AG04450 (cell line): ENCODE measurements around the gene MLXIPL. TPM values are rescaled to one million over a fixed set of nuclear protein-coding genes. Genes with fewer than 3 reads are reported as not detected.
"Not testable (repeated sequence)": the region's sequence is repeated elsewhere in the genome, so short reads cannot be mapped to it uniquely, and the experiment has no call there.

ENCODE experiments used
- CTCF ChIA-PET: fragments of 300-600, 350-600 bp; formaldehyde crosslinking; extraction: SDS; loops from one replicate; lab custom pipeline; 2022; ENCODE audit warnings: antibody characterized with exemption, inconsistent platforms; lab: Charles Lee
- POLR2A ChIA-PET: fragments of 350-600 bp; formaldehyde crosslinking; extraction: SDS; loops from one replicate; lab custom pipeline; 2021; ENCODE audit warnings: antibody characterized with exemption, inconsistent platforms; lab: Yijun Ruan, JAX
- DNase-seq: peaks from one replicate; pipeline ENCODE4 v3.0.0-alpha.2; 2011; ENCODE audit warnings: low read depth, low spot score
- H3K27ac ChIP-seq: one replicate; pipeline ENCODE4 v1.5.1; 2012; ENCODE audit warnings: low read depth, low read length, control low read depth
- H3K27me3 ChIP-seq: one replicate; pipeline ENCODE4 v1.6.0; 2012; ENCODE audit warnings: low read length; ENCODE audit not compliant: control insufficient read depth, insufficient read depth
- H3K4me3 ChIP-seq: 2 replicates; pipeline ENCODE4 v1.5.1; 2011; ENCODE audit warnings: mild to moderate bottlenecking, low read depth, low read length, control low read depth
- H3K9me3 ChIP-seq: 2 replicates; pipeline ENCODE4 v1.5.1; 2012; ENCODE audit warnings: low read length; ENCODE audit not compliant: control insufficient read depth, insufficient read depth
- polyA plus RNA-seq: library from polyadenylated mRNA; depleted of rRNA; stranded (reverse); fragments of >200 nt; gene quantifications from 2 replicates; pipeline ENCODE4 v1.2.3, GENCODE V29; 2011
- TF ChIP-seq, protein P1 (sequence below): IDR thresholded peaks from 2 replicates; pipeline ENCODE4 v1.5.1; 2011; ENCODE audit warnings: low read depth, low read length, control low read depth, inconsistent platforms

MLXIPL gene
- polyA plus RNA-seq, 1 experiment: not detected

DNA sequence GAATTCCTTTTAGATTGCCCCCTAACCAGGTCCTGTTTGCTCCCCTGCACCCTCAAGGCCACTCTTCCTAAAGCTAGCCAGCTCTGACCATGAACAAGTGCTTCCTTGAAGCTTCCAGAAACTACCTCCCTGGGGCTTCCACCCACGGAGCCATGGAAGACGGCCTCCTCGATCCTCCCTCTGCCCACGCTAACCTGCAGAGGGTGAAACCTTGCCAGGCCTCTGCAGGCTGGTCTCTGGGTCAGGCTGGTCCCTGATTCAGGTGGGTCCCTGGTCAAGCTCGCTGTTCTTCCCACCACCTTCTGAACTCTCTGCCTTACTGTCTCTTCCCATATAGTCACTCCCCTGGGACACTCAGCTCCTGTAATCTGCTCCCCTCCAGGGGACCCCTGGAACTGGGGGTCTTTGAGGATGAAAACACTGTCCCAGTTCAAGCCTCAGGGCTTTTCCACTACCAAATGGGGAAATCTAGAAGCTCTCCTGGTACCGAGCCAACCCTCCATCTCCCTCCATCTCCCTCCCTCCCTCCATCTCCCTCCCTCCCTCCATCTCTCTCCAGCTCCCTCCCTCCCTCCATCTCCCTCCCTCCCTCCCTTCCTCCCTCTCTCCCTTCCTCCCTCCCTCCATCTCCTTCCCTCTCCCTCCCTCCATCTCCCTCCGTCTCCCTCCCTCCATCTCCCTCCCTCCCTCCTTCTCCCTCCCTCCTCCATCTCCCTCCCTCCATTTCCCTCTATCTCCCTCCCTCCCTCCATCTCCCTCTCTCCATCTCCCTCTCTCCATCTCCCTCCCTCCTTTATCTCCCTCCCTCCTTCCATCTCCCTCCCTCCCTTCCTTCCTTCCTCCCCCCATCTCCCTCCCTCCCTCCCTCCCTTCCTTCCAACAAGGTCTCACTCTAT is 2.9 kb downstream of the MLXIPL start:
- Histone ChIP-seq H3K27me3 (peaks cover 42% of the 10 kb centered on the region), H3K9me3 (no peaks in the 10 kb centered on the region), H3K27ac (no peak overlapping the region), H3K4me3 (no peak overlapping the region)
- no peak for DNase-seq
- POLR2A ChIA-PET: interaction anchor here (0.6 kb wide), 1 partner anchor 213 kb away, joined by 3 read pairs; no protein-coding TSS in a partner anchor
- TF ChIP-seq, protein P1, sequence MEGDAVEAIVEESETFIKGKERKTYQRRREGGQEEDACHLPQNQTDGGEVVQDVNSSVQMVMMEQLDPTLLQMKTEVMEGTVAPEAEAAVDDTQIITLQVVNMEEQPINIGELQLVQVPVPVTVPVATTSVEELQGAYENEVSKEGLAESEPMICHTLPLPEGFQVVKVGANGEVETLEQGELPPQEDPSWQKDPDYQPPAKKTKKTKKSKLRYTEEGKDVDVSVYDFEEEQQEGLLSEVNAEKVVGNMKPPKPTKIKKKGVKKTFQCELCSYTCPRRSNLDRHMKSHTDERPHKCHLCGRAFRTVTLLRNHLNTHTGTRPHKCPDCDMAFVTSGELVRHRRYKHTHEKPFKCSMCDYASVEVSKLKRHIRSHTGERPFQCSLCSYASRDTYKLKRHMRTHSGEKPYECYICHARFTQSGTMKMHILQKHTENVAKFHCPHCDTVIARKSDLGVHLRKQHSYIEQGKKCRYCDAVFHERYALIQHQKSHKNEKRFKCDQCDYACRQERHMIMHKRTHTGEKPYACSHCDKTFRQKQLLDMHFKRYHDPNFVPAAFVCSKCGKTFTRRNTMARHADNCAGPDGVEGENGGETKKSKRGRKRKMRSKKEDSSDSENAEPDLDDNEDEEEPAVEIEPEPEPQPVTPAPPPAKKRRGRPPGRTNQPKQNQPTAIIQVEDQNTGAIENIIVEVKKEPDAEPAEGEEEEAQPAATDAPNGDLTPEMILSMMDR: no peak
- CTCF ChIA-PET: interaction anchor here (1.6 to 7.0 kb wide), 2 partner anchors 14 to 104 kb away, joined by 4 to 50 read pairs; no protein-coding TSS in a partner anchor

DNA sequence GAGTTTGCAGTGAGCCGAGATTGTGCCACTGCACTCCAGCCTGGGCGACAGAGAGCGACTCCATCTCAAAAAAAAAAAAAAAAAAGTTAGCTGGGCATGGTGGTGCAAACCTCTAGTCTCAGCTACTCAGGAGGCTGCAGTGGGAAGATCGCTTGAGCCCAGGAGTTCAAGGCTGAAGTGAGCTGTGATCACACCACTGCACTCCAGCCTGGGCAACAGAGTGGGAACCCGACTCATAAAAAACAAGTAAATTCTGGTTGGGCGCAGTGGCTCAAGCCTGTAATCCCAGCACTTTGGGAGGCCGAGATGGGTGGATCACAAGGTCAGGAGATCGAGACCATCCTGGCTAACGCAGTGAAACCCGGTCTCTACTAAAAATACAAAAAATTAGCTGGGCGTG is 4.9 kb downstream of the MLXIPL start:
- H3K9me3 ChIP-seq, DNase-seq, H3K27ac ChIP-seq, POLR2A ChIA-PET, H3K4me3 ChIP-seq: not testable (repeated sequence)
- CTCF ChIA-PET: interaction anchor here (1.3 to 7.0 kb wide), 2 partner anchors 10 to 12 kb away, joined by 3 to 50 read pairs; no protein-coding TSS in a partner anchor
- H3K27me3 ChIP-seq: peaks cover 29% of the 10 kb centered on the region

DNA sequence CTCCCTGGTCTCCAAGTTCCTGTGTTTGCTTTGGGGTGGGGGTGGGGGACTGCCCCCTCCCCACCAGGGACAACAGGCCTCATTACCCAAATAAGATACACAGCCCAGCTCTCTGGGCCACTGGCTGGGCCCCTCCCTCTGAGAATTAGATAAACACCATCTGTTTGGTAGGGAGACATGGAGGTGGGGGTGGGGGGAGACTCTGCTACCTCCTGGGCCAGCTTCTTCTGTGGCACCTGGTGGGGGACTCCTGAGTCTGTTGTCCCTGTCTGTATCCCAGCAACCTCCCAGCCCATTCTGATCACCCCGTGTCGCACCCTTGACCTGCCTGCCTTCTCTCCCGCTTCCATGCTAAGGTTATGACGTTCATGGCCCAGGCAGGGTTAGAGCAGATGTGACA is 5.8 kb downstream of the MLXIPL start:
- no peak for DNase-seq
- TF ChIP-seq, protein P1: no peak
- H3K4me3 ChIP-seq: no peak overlapping the region
- POLR2A ChIA-PET: no interaction called here
- H3K27ac ChIP-seq: no peak overlapping the region
- peaks cover 26% of the 10 kb centered on the region for H3K27me3 ChIP-seq
- H3K9me3 ChIP-seq: no peaks in the 10 kb centered on the region
- CTCF ChIA-PET: interaction anchor here (7.0 kb wide), 1 partner anchor 11 kb away, joined by 50 read pairs; no protein-coding TSS in a partner anchor

DNA sequence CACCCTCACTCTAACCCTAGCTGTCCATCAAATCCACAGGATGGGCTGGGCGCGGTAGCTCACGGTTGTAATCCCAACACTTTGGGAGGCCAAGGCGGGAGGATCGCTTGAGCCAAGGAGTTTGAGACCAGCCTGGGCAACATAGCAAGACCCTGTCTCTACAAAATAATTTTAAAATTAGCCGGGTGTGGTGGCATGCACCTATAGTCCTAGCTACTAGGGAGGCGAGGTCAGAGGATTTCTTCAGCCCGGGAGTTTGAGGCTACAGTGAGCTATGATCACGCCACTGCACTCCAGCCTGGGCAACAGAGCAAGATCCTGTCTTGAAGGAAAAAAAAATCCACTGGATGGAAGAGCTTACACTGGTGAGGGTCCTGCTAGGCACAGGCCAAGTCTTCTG is 6.8 kb downstream of the MLXIPL start:
- CTCF ChIA-PET: interaction anchor here (7.0 kb wide), 1 partner anchor 10 kb away, joined by 50 read pairs; no protein-coding TSS in a partner anchor
- POLR2A ChIA-PET, H3K9me3 ChIP-seq, H3K4me3 ChIP-seq, DNase-seq, H3K27ac ChIP-seq: not testable (repeated sequence)
- peaks cover 16% of the 10 kb centered on the region for H3K27me3 ChIP-seq

DNA sequence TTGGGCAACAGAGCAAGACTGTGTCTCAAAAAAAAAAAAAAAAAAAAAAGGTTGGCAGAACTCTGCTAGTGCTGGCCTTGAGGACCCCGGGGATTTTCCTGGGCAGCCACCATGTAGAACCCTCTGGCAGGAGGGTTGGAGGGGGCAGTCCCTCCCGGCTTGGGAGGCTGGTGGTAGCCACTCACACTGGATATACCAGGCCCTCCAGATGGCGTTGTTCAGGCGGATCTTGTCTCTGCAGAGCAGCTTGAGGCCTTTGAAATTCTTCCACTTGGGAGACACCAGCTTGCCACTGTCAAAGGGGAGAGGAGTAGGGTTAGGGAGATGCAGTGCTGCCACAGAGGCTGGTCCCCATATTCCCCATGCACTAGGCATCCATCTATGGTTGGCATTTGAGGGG is 8.4 kb downstream of the MLXIPL start:
- CTCF ChIA-PET: interaction anchor here (0.7 to 7.0 kb wide), 3 partner anchors 9 to 16 kb away, joined by 6 to 50 read pairs (median 7); no protein-coding TSS in a partner anchor
- TF ChIP-seq, protein P1: no peak; the same call in 1 of the 2 replicates
- no peak overlapping the region for H3K4me3 ChIP-seq
- H3K27ac ChIP-seq: no peak overlapping the region
- POLR2A ChIA-PET: interaction anchor here (0.7 kb wide), 1 partner anchor 69 kb away, joined by 4 read pairs; no protein-coding TSS in a partner anchor
- DNase-seq: no peak
- peaks cover 11% of the 10 kb centered on the region for H3K27me3 ChIP-seq
- H3K9me3 ChIP-seq: no peaks in the 10 kb centered on the region

DNA sequence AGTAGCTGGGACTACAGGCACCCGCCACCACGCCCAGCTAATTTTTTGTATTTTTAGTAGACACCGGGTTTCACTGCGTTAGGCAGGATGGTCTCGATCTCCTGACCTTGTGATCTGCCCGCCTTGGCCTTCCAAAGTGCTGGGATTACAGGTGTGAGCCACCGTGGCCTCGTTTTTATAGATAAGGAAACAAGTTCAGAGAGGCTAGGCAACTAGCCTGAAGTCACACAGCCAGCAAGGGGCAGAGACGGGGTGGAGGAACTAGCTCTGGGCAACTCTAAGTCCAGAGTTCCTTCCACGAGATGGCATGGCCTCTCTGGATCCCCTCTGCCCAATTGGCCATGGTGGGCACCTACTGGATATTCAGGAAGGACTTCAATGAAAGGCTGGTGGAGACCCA is 9.4 kb downstream of the MLXIPL start:
- H3K4me3 ChIP-seq, DNase-seq, H3K9me3 ChIP-seq, H3K27ac ChIP-seq, POLR2A ChIA-PET: not testable (repeated sequence)
- H3K27me3 ChIP-seq: peaks cover 11% of the 10 kb centered on the region
- CTCF ChIA-PET: interaction anchor here (1.5 to 7.0 kb wide), 2 partner anchors 8 to 53 kb away, joined by 4 to 50 read pairs; no protein-coding TSS in a partner anchor
